Body of pancreas (tissue), 4 donors: Measurements from ENCODE around the gene IMPG2. TPM values are rescaled to one million over a fixed set of nuclear protein-coding genes. Genes with fewer than 3 reads are reported as not detected.

Experiments used
- ATAC-seq: fragments of 150-250 bp; one replicate; pipeline ENCODE4 v1.9.1; 2016
- DNase-seq, 4 donors: peaks; one replicate each; pipeline ENCODE4 v3.0.0-alpha.2; 2019
- H3K27ac ChIP-seq, 4 donors: fragments of 200-600 bp; sonication (generic); 1 replicate in 3 of 4; 2 replicates in 1 of 4; pipeline versions ENCODE4 v1.5.1 to v1.6.1; 2016 to 2019; ENCODE audit warnings: mild to moderate bottlenecking in 1 of 4, mixed read lengths in 1 of 4, moderate library complexity in 1 of 4
- H3K27me3 ChIP-seq, 2 donors: fragments of 200-600 bp; sonication (generic); one replicate each; pipeline ENCODE4 v1.6.0; 2016; ENCODE audit warnings: mild to moderate bottlenecking in 1 of 2
- H3K36me3 ChIP-seq, 2 donors: fragments of 200-600 bp; sonication (generic); replicated peaks in 1 of 2; 2 replicates each; pipeline ENCODE4 v1.5.1; 2016; ENCODE audit warnings: low read depth in 2 of 2; ENCODE audit not compliant: insufficient read depth in 1 of 2
- H3K4me1 ChIP-seq: fragments of 200-600 bp; sonication (generic); one replicate; pipeline ENCODE4 v1.6.0; 2016
- H3K4me3 ChIP-seq, 2 donors: fragments of 200-600 bp; sonication (generic); 1 replicate in 1 of 2; 2 replicates in 1 of 2; pipeline ENCODE4 v1.5.1; 2016 to 2019
- H3K9me3 ChIP-seq, 3 donors: fragments of 200-600 bp; sonication (generic); 1 replicate in 2 of 3; 2 replicates in 1 of 3; pipeline ENCODE4 v1.5.1; 2016
- POLR2A ChIP-seq, 3 donors: fragments of 450-650 bp; IDR thresholded peaks; one replicate each; pipeline ENCODE4 v1.6.1; 2016; ENCODE audit warnings: antibody characterized with exemption in 3 of 3, mild to moderate bottlenecking in 2 of 3
- WGBS, 2 donors: methylation state at CpG; one replicate each; pipeline ENCODE4 v1.1.5; 2017; 5-methylcytosine and 5-hydroxymethylcytosine counted together
- intact Hi-C: fragments of 100-400 bp; cut with DNase I; formaldehyde crosslinking; loops from one replicate; pipeline ENCODE4 v1.15.1; 2023
- total RNA-seq, 2 donors: library from RNA; depleted of rRNA; stranded (reverse); fragments of >200 nt; gene quantifications; one replicate each; pipeline ENCODE4 v1.1.0, GENCODE V29; 2016
- TF ChIP-seq, protein P1 (sequence below), 7 experiments: fragments of 450-650 bp in 4 of 7; fragments of 200-600 bp in 3 of 7; sonication (generic) in 3 of 7; IDR thresholded peaks; one replicate each; pipeline ENCODE4 v1.5.1; 2016 to 2019; ENCODE audit warnings: antibody characterized with exemption in 7 of 7

The IMPG2 gene
- total RNA-seq, 2 donors from 2014 or later: 0.26 to 0.33 TPM

- no peak for ATAC-seq
- Histone ChIP-seq H3K27ac (no peak overlapping the region), H3K9me3 (no peaks in the 10 kb centered on the region), H3K4me1 (no peaks in the 10 kb centered on the region), H3K27me3 (no peaks in the 10 kb centered on the region), H3K4me3 (no peak overlapping the region), H3K36me3 (no peaks in the 10 kb centered on the region)
- intact Hi-C loops: no loop called here
- DNase-seq: no peak
- TF ChIP-seq POLR2A (IDR thresholded peaks at IDR 0.05): no peak
- TF ChIP-seq, protein P1, sequence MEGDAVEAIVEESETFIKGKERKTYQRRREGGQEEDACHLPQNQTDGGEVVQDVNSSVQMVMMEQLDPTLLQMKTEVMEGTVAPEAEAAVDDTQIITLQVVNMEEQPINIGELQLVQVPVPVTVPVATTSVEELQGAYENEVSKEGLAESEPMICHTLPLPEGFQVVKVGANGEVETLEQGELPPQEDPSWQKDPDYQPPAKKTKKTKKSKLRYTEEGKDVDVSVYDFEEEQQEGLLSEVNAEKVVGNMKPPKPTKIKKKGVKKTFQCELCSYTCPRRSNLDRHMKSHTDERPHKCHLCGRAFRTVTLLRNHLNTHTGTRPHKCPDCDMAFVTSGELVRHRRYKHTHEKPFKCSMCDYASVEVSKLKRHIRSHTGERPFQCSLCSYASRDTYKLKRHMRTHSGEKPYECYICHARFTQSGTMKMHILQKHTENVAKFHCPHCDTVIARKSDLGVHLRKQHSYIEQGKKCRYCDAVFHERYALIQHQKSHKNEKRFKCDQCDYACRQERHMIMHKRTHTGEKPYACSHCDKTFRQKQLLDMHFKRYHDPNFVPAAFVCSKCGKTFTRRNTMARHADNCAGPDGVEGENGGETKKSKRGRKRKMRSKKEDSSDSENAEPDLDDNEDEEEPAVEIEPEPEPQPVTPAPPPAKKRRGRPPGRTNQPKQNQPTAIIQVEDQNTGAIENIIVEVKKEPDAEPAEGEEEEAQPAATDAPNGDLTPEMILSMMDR (IDR thresholded peaks at IDR 0.05): no peak
- WGBS, 2 donors: 54 to 77% methylated on average over 5 of the region's 5 CpGs
Measured at GRCh38 chr3:101203411-101203810, 117.0 kb downstream of the IMPG2 start.

DNA sequence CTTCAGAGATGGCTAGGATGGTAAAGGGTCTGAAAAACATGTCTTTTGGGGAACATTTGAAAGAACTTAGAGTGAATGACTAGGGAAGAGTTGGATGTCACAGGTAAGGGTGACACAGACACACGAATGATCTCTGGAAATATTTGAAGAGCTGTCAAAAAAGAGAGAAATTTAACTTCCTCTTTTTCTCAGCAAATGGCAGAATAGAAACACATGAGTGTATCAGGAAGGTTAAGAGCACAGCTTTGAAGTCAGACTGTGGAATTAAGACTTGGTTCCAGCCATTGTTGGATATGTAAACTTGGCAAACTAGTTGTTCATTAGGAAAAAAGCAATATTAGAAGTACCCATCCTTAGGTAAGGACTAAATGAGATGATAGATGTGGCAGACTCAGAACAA is 117.7 kb downstream of the IMPG2 start:
- intact Hi-C loops: no loop called here
- DNase-seq: no peak
- Histone ChIP-seq H3K9me3 (no peaks in the 10 kb centered on the region), H3K4me3 (no peak overlapping the region), H3K4me1 (no peaks in the 10 kb centered on the region), H3K27ac (no peak overlapping the region), H3K27me3 (no peaks in the 10 kb centered on the region), H3K36me3 (no peaks in the 10 kb centered on the region)
- no peak for ATAC-seq
- WGBS, 2 donors: 15 to 22% methylated on average over 1 of the region's 1 CpG
- TF ChIP-seq, protein P1 (IDR thresholded peaks at IDR 0.05): no peak
- TF ChIP-seq POLR2A (IDR thresholded peaks at IDR 0.05): no peak

DNA sequence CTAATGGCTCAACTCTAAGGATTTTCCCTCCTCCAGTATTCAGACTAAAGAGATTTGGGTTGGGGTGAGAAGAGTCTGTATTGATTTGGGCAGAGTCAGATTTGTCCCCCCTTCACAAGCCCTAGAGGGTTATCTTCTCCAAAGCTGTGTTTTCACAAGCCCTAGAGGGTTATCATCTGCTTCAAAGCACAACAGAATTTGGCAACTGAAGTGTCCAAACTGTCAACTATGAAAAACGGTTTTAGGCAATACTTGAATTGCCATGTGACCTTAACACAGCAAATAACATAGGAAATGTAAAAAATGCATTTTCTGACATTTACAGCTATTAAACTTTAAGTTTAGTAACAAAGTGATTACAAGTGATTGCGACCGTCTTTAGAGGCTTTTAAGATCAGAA is 119.9 kb downstream of the IMPG2 start:
- Histone ChIP-seq H3K9me3 (no peaks in the 10 kb centered on the region), H3K4me1 (no peaks in the 10 kb centered on the region), H3K27me3 (no peaks in the 10 kb centered on the region), H3K36me3 (no peaks in the 10 kb centered on the region), H3K27ac (no peak overlapping the region), H3K4me3 (no peak overlapping the region)
- TF ChIP-seq, protein P1 (IDR thresholded peaks at IDR 0.05): no peak
- TF ChIP-seq POLR2A (IDR thresholded peaks at IDR 0.05): no peak
- ATAC-seq (no peak), DNase-seq (no peak)
- intact Hi-C loops: no loop called here
- WGBS, 2 donors: 5 to 6% methylated on average over 3 of the region's 3 CpGs

DNA sequence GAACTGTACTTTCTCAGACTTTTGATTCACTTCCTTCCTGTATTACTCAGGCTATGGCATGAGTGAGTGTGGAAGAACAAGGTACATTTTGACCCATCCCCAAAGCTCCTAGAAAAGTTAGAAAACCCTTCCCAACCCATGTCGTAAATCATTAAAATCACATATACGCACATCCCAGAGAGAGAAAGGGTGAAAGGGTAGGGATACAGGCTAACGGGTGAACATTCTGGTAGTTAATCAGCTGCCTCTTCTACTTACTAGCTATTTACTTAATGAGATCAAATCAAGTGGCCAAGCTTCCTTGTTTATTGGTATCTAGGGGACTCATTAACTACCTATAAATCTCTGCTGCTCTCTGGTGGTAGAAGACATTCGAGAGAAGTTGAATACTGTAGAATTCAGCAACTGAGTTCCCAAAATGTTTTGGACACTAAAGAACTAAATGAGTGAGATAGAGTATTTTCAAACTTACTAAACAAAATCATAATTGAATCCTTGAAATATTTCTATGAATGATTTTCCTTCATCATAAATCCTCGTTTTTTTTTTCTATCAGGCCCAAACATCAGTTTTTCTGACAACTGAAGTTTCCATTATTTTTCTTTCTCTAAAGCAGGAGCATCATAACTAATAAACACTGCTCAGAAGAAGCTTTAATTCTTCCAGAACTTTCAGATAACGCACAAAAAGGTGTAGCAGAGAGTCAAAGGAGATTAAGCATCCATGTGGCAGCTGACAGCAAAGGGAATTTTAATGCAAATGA is 124.2 kb downstream of the IMPG2 start:
- no peak for TF ChIP-seq POLR2A (IDR thresholded peaks at IDR 0.05)
- TF ChIP-seq, protein P1 (IDR thresholded peaks at IDR 0.05): peak in 6 of 7 experiments; percentile 29 to 65 (median 53)
- WGBS, 2 donors: 31 to 33% methylated on average over 6 of the region's 6 CpGs
- Histone ChIP-seq H3K36me3 (no peaks in the 10 kb centered on the region), H3K27me3 (no peaks in the 10 kb centered on the region), H3K27ac (no peak overlapping the region), H3K4me1 (no peaks in the 10 kb centered on the region), H3K9me3 (no peaks in the 10 kb centered on the region), H3K4me3 (no peak overlapping the region)
- intact Hi-C loops: loop anchor here (10.0 kb wide), 1 partner anchor 451 kb away; no protein-coding TSS in a partner anchor
- DNase-seq: no peak
- peak; percentile 67 for ATAC-seq

DNA sequence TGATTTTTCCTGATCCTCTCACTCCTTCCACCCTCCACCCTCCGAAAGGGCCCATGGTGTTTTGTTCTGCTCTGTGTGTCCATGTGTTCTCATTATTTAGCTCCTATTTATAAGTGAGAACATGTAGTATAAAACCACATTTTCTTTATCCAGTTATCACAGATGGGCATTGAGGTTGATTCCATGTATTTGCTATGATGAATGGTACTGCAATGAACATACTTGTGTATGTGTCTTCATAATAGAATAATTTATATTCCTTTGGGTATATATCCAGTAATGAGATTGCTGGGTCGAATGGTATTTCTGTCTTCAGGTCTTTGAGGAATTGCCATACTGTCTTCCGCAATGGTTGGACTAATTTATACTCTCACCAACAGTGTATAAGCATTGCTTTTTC is 126.0 kb downstream of the IMPG2 start:
- WGBS, 2 donors: 38 to 53% methylated on average over 3 of the region's 3 CpGs
- Histone ChIP-seq H3K9me3 (no peaks in the 10 kb centered on the region), H3K27me3 (no peaks in the 10 kb centered on the region), H3K4me1 (no peaks in the 10 kb centered on the region), H3K27ac (no peak overlapping the region), H3K36me3 (no peaks in the 10 kb centered on the region), H3K4me3 (no peak overlapping the region)
- intact Hi-C loops: loop anchor here (10.0 kb wide), 1 partner anchor 450 kb away; no protein-coding TSS in a partner anchor
- no peak for TF ChIP-seq POLR2A (IDR thresholded peaks at IDR 0.05)
- TF ChIP-seq, protein P1 (IDR thresholded peaks at IDR 0.05): no peak
- no peak for ATAC-seq
- no peak for DNase-seq
